HG03060 (cell line): Measurements from ENCODE around the gene VIL1.

Source experiments
- ATAC-seq: cut with Tn5 transposase; IDR thresholded peaks from one replicate; pipeline ENCODE4 v1.9.1; 2021; ENCODE audit warnings: low read depth, moderate number of reproducible peaks; ENCODE audit not compliant: unreplicated experiment

Gene VIL1

GRCh38 chr2:218405086-218405745 lies 13.7 kb upstream of the VIL1 start:
- ATAC-seq: no peak

DNA sequence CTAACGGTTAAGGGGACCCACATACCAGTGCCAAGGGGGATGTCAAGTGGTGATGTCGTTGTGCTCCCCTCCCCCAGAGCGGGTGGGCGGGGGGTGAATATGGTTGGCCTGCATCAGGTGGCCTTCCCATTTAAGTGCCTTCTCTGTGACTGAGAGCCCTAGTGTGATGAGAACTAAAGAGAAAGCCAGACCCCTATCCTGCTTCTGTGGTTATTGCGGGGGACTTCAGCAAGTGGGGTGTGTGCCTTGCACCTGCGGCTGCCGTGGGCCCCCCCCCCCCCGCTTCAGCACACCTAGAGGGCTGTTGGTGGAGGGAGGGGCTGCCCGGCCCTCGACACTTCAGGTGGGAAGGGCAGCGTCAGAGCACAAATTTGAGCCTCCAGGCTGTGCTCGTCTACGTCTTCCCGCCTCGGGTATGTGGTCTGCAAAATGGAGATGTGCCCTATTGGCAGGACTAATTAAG lies 13.1 kb upstream of the VIL1 start:
- ATAC-seq: peak; percentile 15

- ATAC-seq: peak; percentile 56
Observed at GRCh38 chr2:218406209-218406948, 12.5 kb upstream of the VIL1 start.

DNA sequence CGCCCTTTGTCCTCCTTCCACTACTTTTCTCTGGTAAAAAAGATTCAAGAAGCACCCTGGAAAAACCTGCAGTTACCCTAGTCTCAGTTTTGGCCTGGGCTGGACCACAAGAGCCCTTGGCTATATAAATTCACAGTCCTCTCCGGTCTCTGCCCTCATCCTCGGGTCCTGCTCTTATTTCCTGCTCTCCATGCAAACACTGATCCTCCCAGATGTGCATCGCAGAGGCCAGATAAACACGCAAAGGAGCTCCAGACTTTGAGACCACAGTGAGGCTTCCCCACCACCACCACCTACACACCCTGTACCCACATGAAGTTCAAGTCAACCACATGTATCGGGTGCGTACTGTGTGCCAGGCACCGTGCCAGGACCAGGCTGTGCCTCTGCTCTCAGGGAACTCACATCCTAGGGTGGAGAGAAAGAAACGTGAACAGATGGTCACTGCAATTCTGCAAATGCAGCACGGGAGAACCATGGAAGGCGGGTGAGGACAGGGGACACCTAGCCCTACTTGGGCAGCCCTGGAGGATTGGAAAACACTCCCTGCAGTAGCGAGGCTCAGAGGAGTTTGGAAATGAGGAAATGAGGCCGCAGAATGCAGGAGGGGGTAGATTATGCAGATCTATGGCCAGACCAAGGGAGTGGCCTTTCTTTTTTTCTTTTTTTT lies 11.8 kb upstream of the VIL1 start:
- no peak for ATAC-seq

DNA sequence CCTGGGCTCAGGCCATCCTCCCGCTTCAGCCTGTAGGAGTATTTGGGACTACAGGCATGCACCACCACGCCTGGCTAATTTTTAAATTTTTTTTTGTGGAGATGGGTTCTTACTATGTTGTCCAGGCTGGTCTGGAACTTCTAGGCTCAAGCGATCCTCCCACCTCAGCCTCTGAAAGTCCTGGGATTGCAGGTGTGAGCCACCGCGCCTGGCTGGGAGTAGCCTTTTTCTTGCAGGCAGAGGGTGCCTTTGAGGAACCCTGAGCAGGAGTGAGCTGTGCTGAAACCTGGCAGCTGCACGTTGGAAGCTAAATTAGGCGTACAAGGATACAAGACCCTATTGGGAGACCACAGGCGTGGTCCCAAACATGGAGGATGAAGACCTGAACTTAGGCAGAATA lies 11.2 kb upstream of the VIL1 start:
- ATAC-seq: no peak

DNA sequence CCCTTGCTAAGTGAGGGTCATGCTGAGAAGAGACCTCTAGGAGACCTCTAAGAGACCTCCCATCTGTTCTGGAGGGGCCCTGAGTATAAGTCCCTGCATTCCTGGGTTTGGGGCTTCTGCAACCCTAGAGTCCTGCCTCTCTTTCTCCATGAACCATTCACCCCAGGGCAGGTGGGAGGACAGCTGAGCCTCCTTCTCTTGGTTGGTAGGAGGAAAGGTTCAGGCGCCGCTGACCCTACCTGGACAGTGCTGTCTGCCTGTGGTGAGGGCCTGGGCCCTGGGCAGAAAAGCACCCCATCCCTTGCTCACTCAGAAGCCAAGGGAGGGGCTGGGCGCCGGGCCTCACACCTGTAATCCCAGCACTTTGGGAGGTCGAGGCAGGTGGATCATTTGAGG lies 604 bp upstream of the VIL1 start:
- ATAC-seq: no peak

DNA sequence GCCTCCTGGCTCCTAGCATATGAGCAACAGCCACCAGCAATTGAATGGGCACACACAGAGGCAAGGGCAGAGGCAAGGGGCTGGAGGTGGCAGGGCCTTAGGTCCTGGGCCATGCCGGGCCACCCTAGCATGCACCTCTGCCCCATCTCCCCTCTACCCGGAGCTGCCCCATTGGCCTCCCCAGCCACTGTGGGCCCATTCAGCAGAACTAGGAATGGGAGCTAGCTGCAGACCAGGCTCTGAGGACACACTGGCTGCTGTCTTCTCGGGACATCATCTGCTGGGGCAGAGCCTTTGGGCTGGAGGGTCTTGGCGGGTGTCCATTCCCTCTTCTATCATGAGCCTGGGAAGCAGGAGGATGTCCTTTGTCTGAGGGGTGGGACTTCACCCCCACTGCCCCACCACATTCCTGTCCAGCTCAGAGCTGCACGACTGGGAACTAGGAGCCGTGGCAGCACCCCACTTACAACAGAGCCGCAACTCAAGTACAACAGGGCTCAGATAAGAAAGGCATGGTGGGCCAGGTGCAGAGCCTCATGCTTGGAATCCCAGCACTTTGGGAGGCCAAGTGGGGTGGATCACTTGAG lies 800 bp downstream of the VIL1 start:
- ATAC-seq: no peak

- no peak for ATAC-seq
Observed at GRCh38 chr2:218421027-218421426, 2.1 kb downstream of the VIL1 start.

- ATAC-seq: no peak
Observed at GRCh38 chr2:218422403-218423086, 3.6 kb downstream of the VIL1 start.

- no peak for ATAC-seq
Observed at GRCh38 chr2:218423584-218423983, 4.7 kb downstream of the VIL1 start.

- ATAC-seq: no peak
Observed at GRCh38 chr2:218425531-218425930, 6.6 kb downstream of the VIL1 start.

GRCh38 chr2:218427741-218428140 lies 8.8 kb downstream of the VIL1 start:
- ATAC-seq: no peak

- ATAC-seq: no peak
Observed at GRCh38 chr2:218428846-218429558, 10.1 kb downstream of the VIL1 start.

DNA sequence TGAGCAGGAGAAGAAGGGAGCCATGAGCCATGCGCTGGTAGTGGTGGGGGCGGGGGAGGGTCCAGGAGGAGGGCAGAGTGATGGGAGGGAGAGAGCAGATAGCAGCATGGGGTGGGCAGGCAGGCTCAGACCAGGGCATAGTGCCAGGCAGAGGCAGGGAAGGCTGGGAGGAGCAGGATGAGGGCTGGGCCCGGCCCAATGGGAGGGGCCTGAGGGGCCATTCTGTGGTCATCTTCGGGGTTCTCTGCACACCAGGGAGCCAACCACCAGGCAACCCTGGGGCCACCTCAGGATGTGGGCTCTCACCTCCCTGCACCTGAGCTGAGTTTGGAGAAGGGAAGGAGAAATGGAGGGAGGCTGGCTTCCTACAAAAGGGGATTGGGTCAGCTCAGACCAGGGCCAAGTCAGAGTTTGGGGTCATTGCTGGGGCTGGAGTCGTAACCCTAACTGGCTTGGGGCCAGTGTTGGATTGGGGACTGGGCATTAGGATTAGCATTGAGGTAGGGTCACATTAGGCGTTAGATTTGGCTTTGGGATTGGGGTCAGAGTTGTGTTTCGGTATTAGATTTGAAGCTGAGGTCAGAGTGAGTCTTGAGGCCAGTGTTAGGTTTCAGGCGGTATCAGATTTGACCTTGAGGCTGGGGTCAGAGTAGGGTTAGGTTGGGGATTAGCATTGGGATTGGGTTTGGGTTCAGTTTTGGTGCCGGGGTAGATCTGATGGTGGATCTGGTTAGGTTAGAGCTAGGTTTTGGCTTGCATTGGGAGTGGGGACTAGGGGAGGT lies 11.2 kb downstream of the VIL1 start:
- ATAC-seq: no peak

- no peak for ATAC-seq
Observed at GRCh38 chr2:218430721-218431120, 11.8 kb downstream of the VIL1 start.

DNA sequence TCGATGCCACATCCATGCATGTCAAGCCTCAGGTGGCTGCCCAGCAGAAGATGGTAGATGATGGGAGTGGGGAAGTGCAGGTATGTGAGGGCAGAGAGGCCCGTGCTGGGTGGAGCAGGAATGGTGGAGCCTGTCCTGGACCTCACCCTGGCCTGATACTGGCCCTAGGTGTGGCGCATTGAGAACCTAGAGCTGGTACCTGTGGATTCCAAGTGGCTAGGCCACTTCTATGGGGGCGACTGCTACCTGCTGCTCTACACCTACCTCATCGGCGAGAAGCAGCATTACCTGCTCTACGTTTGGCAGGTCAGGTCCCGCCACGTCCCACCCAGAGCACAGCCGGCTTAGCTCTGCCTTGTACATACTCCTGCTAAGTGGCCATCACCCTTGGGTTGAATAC lies 13.0 kb downstream of the VIL1 start:
- ATAC-seq: no peak

- no peak for ATAC-seq
Observed at GRCh38 chr2:218432676-218433365, 13.9 kb downstream of the VIL1 start.

DNA sequence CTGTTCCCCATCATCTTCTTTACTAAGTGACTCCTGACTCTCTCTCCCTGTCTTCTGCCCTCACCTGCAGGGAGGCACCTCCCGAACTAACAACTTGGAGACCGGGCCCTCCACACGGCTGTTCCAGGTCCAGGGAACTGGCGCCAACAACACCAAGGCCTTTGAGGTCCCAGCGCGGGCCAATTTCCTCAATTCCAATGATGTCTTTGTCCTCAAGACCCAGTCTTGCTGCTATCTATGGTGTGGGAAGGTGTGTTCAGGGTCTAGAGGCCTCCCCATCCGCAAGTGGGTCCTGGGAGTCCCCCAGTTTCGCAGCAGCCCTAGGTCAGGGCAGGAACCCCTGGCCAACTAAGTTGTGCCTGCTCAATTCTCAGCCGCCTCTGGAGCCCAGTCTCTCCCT lies 15.5 kb downstream of the VIL1 start:
- no peak for ATAC-seq
